ENCODE data around the gene TBR1.

The TBR1 gene

GRCh38 chr2:161412346-161412745 is 3.8 kb upstream of the TBR1 start:
- H3K27me3 ChIP-seq (ENCODE audit: insufficient read depth, low read length, poor library complexity): no peaks in the 10 kb centered on the region
- H3K9me3 ChIP-seq (ENCODE audit: insufficient read depth, low read length, severe bottlenecking): no peaks in the 10 kb centered on the region
- ATAC-seq (ENCODE audit: insufficient read depth, low read depth): peak; percentile 44; the same call in 2 of the 3 replicates
- H3K36me3 ChIP-seq (ENCODE audit: insufficient read depth, low read length): peaks cover 21% of the 10 kb centered on the region; the same call in 1 of the 2 replicates
- no peak overlapping the region for H3K4me3 ChIP-seq (ENCODE audit: low read depth in 1 of 2, low read length in 2 of 2)
- H3K27ac ChIP-seq (ENCODE audit: low read length): no peak overlapping the region
- DNase-seq: no peak
- H3K4me1 ChIP-seq (ENCODE audit: insufficient read depth, low read length): no peaks in the 10 kb centered on the region
- TF ChIP-seq EZH2 (IDR thresholded peaks at IDR 0.05; ENCODE audit: borderline replicate concordance, low read depth, low read length, severe bottlenecking) (no peak), CTCF (IDR thresholded peaks at IDR 0.05; ENCODE audit: borderline replicate concordance, extremely low read depth, low read length, poor library complexity, severe bottlenecking) (no peak)
- no peak overlapping the region for H2AFZ ChIP-seq (ENCODE audit: low read depth, low read length)
- no peak overlapping the region for H3K4me2 ChIP-seq (ENCODE audit: insufficient read depth, low read length)
- no peak overlapping the region for H3K9ac ChIP-seq (ENCODE audit: low read depth, low read length)
- H3K79me2 ChIP-seq (ENCODE audit: insufficient read depth, low read length): no peaks in the 10 kb centered on the region
- H4K20me1 ChIP-seq (ENCODE audit: insufficient read depth, low read length): no peaks in the 10 kb centered on the region

- Histone ChIP-seq H3K36me3 (ENCODE audit: insufficient read depth, low read length) (peaks cover 13% of the 10 kb centered on the region; the same call in 1 of the 2 replicates), H3K27me3 (ENCODE audit: insufficient read depth, low read length, poor library complexity) (no peaks in the 10 kb centered on the region), H2AFZ (ENCODE audit: low read depth, low read length) (no peak overlapping the region), H3K4me2 (ENCODE audit: insufficient read depth, low read length) (no peak overlapping the region), H3K27ac (ENCODE audit: low read length) (no peak overlapping the region), H3K4me1 (ENCODE audit: insufficient read depth, low read length) (no peaks in the 10 kb centered on the region), H4K20me1 (ENCODE audit: insufficient read depth, low read length) (no peaks in the 10 kb centered on the region), H3K4me3 (ENCODE audit: low read depth in 1 of 2, low read length in 2 of 2) (no peak overlapping the region), H3K9me3 (ENCODE audit: insufficient read depth, low read length, severe bottlenecking) (no peaks in the 10 kb centered on the region), H3K79me2 (ENCODE audit: insufficient read depth, low read length) (no peaks in the 10 kb centered on the region), H3K9ac (ENCODE audit: low read depth, low read length) (no peak overlapping the region)
- TF ChIP-seq EZH2 (IDR thresholded peaks at IDR 0.05; ENCODE audit: borderline replicate concordance, low read depth, low read length, severe bottlenecking): no peak
- no peak for TF ChIP-seq CTCF (IDR thresholded peaks at IDR 0.05; ENCODE audit: borderline replicate concordance, extremely low read depth, low read length, poor library complexity, severe bottlenecking)
- DNase-seq (no peak), ATAC-seq (ENCODE audit: insufficient read depth, low read depth) (peak; percentile 23; the same call in 1 of the 3 replicates)
Observed at GRCh38 chr2:161414042-161415033, 1.8 kb upstream of the TBR1 start.

- no peaks in the 10 kb centered on the region for H3K79me2 ChIP-seq (ENCODE audit: insufficient read depth, low read length)
- H3K4me2 ChIP-seq (ENCODE audit: insufficient read depth, low read length): no peak overlapping the region
- H3K9me3 ChIP-seq (ENCODE audit: insufficient read depth, low read length, severe bottlenecking): no peaks in the 10 kb centered on the region
- peaks cover 3% of the 10 kb centered on the region; the same call in 1 of the 2 replicates for H3K4me1 ChIP-seq (ENCODE audit: insufficient read depth, low read length)
- DNase-seq: no peak
- H3K9ac ChIP-seq (ENCODE audit: low read depth, low read length): no peak overlapping the region
- no peak for ATAC-seq (ENCODE audit: insufficient read depth, low read depth)
- no peaks in the 10 kb centered on the region for H4K20me1 ChIP-seq (ENCODE audit: insufficient read depth, low read length)
- no peak overlapping the region for H3K4me3 ChIP-seq (ENCODE audit: low read depth in 1 of 2, low read length in 2 of 2)
- H3K27me3 ChIP-seq (ENCODE audit: insufficient read depth, low read length, poor library complexity): no peaks in the 10 kb centered on the region
- no peak overlapping the region for H3K27ac ChIP-seq (ENCODE audit: low read length)
- peaks cover 6% of the 10 kb centered on the region; the same call in 1 of the 2 replicates for H3K36me3 ChIP-seq (ENCODE audit: insufficient read depth, low read length)
- no peak overlapping the region for H2AFZ ChIP-seq (ENCODE audit: low read depth, low read length)
- TF ChIP-seq CTCF (IDR thresholded peaks at IDR 0.05; ENCODE audit: borderline replicate concordance, extremely low read depth, low read length, poor library complexity, severe bottlenecking) (no peak), EZH2 (IDR thresholded peaks at IDR 0.05; ENCODE audit: borderline replicate concordance, low read depth, low read length, severe bottlenecking) (no peak)
Observed at GRCh38 chr2:161415034-161415986, 787 bp upstream of the TBR1 start.
